NB4 (cell line): ENCODE measurements around the gene RNF112.

Source experiments
- MAX ChIP-seq: IDR thresholded peaks from 2 replicates; pipeline ENCODE4 v1.6.1; 2011; ENCODE audit warnings: low read depth, low read length
- MYC ChIP-seq: IDR thresholded peaks from 2 replicates; pipeline ENCODE4 v1.6.1; 2011; ENCODE audit warnings: low read depth, low read length
- POLR2A ChIP-seq: IDR thresholded peaks from 2 replicates; pipeline ENCODE4 v1.6.1; 2011; ENCODE audit warnings: mild to moderate bottlenecking; ENCODE audit not compliant: insufficient read length; ENCODE audit errors: extremely low read depth
- TF ChIP-seq, protein P1 (sequence below): IDR thresholded peaks from one replicate; pipeline ENCODE4 v1.5.1; 2012; ENCODE audit warnings: low read depth, low read length

- TF ChIP-seq MAX (no peak), MYC (no peak), POLR2A (no peak)
- TF ChIP-seq, protein P1, sequence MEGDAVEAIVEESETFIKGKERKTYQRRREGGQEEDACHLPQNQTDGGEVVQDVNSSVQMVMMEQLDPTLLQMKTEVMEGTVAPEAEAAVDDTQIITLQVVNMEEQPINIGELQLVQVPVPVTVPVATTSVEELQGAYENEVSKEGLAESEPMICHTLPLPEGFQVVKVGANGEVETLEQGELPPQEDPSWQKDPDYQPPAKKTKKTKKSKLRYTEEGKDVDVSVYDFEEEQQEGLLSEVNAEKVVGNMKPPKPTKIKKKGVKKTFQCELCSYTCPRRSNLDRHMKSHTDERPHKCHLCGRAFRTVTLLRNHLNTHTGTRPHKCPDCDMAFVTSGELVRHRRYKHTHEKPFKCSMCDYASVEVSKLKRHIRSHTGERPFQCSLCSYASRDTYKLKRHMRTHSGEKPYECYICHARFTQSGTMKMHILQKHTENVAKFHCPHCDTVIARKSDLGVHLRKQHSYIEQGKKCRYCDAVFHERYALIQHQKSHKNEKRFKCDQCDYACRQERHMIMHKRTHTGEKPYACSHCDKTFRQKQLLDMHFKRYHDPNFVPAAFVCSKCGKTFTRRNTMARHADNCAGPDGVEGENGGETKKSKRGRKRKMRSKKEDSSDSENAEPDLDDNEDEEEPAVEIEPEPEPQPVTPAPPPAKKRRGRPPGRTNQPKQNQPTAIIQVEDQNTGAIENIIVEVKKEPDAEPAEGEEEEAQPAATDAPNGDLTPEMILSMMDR: no peak
These were observed 41.8 kb upstream of the RNF112 start for GRCh38 chr17:19369107-19369778.
